LoVo (cell line): ENCODE data around the gene PDE6A.

Experiments
- DNase-seq: peaks from one replicate; pipeline ENCODE4 v3.0.0-alpha.2; 2016; ENCODE audit warnings: low spot score

Gene PDE6A

GRCh38 chr5:149944666-149945065 lies at the start of gene PDE6A:
PDE6A (minus strand) TSS chr5:149944793; CDS start chr5:149944673, 120 bp downstream.
- DNase-seq = no peak

GRCh38 chr5:149993471-149993870 lies 48.9 kb upstream of the PDE6A start:
- no peak for DNase-seq

- peak; percentile 80 for DNase-seq
These were observed 46.2 kb upstream of the PDE6A start for GRCh38 chr5:149990518-149991376.

GRCh38 chr5:149988126-149988525 lies 43.5 kb upstream of the PDE6A start:
- DNase-seq = no peak

- DNase-seq = no peak
These were observed 37.9 kb upstream of the PDE6A start for GRCh38 chr5:149982505-149982904.

GRCh38 chr5:149981206-149981605 lies 36.6 kb upstream of the PDE6A start:
- DNase-seq = no peak

GRCh38 chr5:149979896-149980295 lies 35.3 kb upstream of the PDE6A start:
- no peak for DNase-seq

GRCh38 chr5:149975409-149975808 lies 30.8 kb upstream of the PDE6A start:
- no peak for DNase-seq

GRCh38 chr5:149969181-149969930 lies 24.8 kb upstream of the PDE6A start:
- DNase-seq = no peak

GRCh38 chr5:149966946-149967345 lies 22.4 kb upstream of the PDE6A start:
- no peak for DNase-seq

- no peak for DNase-seq
These were observed 19.1 kb upstream of the PDE6A start for GRCh38 chr5:149963729-149964128.

- DNase-seq = no peak
These were observed 18.2 kb upstream of the PDE6A start for GRCh38 chr5:149962601-149963300.

GRCh38 chr5:149961957-149962409 lies 17.4 kb upstream of the PDE6A start:
- no peak for DNase-seq

GRCh38 chr5:149961186-149961685 lies 16.6 kb upstream of the PDE6A start:
- no peak for DNase-seq

GRCh38 chr5:149960272-149961185 lies 15.9 kb upstream of the PDE6A start, which contains the start of gene SLC26A2:
SLC26A2 (plus strand) TSS chr5:149960758; CDS start chr5:149977653, 16,895 bp downstream.
- peak; percentile 100 for DNase-seq

GRCh38 chr5:149959406-149960236 lies 15.0 kb upstream of the PDE6A start:
- peak; percentile 66 for DNase-seq

GRCh38 chr5:149957855-149958254 lies 13.3 kb upstream of the PDE6A start:
- no peak for DNase-seq

GRCh38 chr5:149956685-149957084 lies 12.1 kb upstream of the PDE6A start:
- peak; percentile 40 for DNase-seq

GRCh38 chr5:149954798-149955197 lies 10.2 kb upstream of the PDE6A start:
- no peak for DNase-seq
